Measurements from ENCODE around the gene DTNBP1.

The DTNBP1 gene

DNA sequence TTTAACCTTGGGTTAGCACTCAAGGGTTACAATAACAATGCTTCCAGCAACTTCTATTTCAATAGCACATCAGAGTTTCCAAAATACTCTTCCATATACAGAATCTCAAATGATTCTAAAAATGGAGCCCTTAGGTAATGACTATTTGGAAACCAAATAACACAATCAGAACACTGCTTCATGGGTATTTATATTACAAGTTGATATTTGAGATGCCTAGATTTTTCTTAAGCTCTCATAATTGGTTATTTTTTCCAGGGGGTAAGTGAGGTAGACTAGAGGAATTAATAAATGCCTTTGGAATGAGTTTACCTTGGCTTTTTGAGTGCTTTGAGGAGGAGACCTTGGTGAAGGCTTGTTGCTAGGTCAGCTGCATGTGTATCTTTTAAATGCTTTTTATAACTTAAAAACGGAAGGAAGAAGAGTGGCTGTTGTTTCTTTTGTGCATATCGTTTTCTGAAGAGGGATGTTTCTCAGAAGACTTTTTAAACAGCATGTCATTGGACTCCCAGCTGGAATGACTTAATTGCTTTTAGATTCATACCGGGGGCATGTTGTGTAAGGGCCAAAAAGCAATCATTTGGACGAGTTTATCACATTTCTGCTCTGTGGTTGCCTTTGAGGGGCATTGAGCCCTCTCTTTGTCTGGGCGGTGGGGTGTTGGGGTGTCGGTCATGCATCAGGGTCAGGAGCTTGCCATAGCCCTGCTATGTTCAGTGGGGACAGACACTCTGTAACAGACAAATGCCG, 186.0 kb downstream of the DTNBP1 start:
- DNase-seq, result no peak

DNA sequence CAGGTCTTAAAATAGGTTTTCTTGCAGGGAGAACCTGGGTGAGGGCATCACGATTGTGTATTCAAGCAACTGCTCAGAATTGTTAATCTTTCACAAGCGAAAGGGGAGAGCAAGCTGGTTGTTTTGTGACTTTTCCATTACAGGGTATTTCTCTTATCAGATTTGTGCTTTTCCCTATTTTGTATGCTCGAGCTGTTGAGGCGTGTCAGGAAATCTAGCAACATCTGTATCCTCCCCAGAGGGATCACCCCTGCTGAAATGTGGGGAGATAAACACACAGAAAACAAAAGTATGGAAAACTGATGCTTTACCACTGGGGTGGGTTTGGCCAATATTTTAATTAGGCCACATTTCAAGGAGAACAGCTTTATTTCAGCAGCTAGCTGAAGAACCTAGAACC, 187.0 kb downstream of the DTNBP1 start:
- DNase-seq, result no peak

- no peak for DNase-seq
Measured at GRCh38 chr6:15475261-15475660, 187.6 kb downstream of the DTNBP1 start.

- DNase-seq, result no peak
Measured at GRCh38 chr6:15474196-15474595, 188.6 kb downstream of the DTNBP1 start.

DNA sequence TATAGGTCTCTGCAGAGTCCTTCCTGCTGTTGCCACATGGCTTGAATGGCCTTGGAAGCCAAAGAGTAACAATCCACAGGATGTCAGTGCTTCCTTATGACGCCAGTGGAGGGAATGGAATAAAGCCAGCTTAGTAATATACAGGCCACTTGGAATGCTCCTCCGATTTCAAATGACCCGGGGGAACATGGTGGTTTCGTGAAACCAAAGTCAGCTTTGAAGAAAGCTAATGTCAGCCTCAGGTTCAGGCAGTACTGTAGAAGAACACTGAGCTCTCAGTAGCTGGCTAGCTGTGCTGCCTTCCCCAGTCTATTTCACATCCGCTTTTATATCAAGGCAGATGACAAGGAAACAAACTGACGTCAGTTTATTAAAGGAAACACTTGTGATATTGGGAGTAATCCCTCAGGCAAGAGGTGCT, 189.1 kb downstream of the DTNBP1 start:
- no peak for DNase-seq

GRCh38 chr6:15473174-15473573, 189.7 kb downstream of the DTNBP1 start:
- DNase-seq, result no peak

All from stimulated activated naive CD4-positive, alpha-beta T cell treated with Interleukin-2 at 50 U/mL for 16 hours (primary cell).